ENCODE measurements around the gene TUBB8. TPM values are rescaled to one million over a fixed set of nuclear protein-coding genes. Genes with fewer than 3 reads are reported as not detected.
A peak's percentile ranks its signal among the peaks of the same experiment; 100 is the strongest.
"Not testable (repeated sequence)": the region's sequence is repeated elsewhere in the genome, so short reads cannot be mapped to it uniquely, and the experiment has no call there.

TUBB8 gene
- total RNA-seq, 1 donor from 2014 or later = 0.77 TPM

DNA sequence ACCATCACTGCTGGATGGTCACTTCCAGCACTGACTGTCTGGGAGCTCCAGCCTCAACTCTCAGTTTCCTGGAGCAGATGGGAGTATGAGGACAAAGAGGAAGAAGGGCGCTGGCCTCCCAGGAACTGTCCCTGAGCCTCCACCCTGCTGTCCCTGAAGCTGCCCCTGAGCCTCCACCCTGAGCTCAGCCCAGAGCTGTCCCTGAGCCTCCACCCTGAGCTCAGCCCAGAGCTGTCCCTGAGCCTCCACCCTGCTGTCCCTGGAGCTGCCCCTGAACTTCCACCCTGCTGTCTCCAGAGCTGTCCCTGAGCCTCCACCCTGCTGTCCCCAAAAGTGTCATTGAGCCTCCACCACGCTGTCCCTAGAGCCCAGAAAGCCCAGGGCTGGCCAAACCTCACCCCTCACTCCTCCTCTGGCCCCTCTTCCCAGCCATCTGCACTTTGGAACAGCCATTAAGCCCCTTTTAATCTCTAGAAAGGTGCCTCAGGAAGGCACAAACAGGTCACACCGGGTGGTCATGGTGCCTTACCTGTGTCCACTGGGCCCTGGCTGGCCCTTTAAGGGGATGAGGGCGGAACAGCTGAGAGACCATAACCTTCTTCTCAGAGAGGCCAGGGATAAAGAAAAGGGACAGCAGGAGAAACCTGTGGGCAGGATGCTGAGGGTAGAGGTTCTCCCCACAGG lies 30.6 kb upstream of the TUBB8 start:
- TF ChIP-seq, protein P1, sequence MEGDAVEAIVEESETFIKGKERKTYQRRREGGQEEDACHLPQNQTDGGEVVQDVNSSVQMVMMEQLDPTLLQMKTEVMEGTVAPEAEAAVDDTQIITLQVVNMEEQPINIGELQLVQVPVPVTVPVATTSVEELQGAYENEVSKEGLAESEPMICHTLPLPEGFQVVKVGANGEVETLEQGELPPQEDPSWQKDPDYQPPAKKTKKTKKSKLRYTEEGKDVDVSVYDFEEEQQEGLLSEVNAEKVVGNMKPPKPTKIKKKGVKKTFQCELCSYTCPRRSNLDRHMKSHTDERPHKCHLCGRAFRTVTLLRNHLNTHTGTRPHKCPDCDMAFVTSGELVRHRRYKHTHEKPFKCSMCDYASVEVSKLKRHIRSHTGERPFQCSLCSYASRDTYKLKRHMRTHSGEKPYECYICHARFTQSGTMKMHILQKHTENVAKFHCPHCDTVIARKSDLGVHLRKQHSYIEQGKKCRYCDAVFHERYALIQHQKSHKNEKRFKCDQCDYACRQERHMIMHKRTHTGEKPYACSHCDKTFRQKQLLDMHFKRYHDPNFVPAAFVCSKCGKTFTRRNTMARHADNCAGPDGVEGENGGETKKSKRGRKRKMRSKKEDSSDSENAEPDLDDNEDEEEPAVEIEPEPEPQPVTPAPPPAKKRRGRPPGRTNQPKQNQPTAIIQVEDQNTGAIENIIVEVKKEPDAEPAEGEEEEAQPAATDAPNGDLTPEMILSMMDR (IDR thresholded peaks at IDR 0.05; ENCODE audit: unreplicated experiment) = no peak
- Mint-ChIP-seq H3K4me1 (ENCODE audit: low read depth) (no peaks in the 10 kb centered on the region), H3K36me3 (ENCODE audit: insufficient read depth) (no peaks in the 10 kb centered on the region), H3K9me3 (ENCODE audit: low read depth) (no peaks in the 10 kb centered on the region), H3K27ac (no peak overlapping the region), H3K4me3 (ENCODE audit: low read depth) (no peak overlapping the region), H3K27me3 (peaks cover 36% of the 10 kb centered on the region)
- no peak for DNase-seq (ENCODE audit: low spot score, unreplicated experiment)

DNA sequence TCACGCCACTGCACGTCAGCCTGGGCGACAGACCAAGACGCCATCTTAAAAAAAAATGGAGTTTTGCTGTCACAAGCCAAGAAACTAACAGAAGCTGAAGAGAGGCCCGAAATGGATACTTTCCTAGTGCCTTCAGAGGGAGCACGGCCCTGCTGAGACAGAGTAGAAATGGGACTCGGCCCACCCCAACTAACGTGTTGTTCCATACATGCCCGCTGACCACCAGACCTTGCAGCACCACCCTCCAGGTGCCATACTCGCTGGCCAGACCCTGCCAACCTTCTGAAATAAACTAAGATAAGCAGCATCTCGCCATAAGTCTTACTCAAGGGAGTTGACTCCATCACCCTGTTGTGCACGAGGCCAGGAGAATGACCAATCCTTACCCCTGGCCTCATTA lies 29.5 kb upstream of the TUBB8 start:
- Mint-ChIP-seq H3K27me3 (peaks cover 33% of the 10 kb centered on the region), H3K4me3 (ENCODE audit: low read depth) (no peak overlapping the region), H3K9me3 (ENCODE audit: low read depth) (no peaks in the 10 kb centered on the region), H3K4me1 (ENCODE audit: low read depth) (no peaks in the 10 kb centered on the region), H3K27ac (no peak overlapping the region), H3K36me3 (ENCODE audit: insufficient read depth) (no peaks in the 10 kb centered on the region)
- TF ChIP-seq, protein P1 (IDR thresholded peaks at IDR 0.05; ENCODE audit: unreplicated experiment) = no peak
- no peak for DNase-seq (ENCODE audit: low spot score, unreplicated experiment)

DNA sequence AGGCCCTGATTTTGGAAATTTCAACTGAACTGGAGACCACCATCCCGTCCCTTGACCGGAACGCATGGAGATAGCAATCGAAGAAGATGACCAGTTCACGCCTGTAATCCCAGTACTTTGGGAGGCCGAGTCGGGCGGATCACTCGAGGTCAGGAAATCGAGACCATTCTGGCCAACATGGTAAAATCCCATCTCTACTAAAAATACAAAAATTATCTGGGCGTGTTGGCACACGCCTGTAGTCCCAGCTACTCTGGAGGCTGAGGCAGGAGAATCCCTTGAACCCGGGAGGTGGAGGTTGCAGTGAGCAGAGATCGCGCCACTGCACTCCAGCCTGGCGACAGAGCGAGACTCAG lies 25.1 kb upstream of the TUBB8 start:
- H3K9me3 Mint-ChIP-seq (ENCODE audit: low read depth); H3K27ac Mint-ChIP-seq; DNase-seq (ENCODE audit: low spot score, unreplicated experiment); H3K36me3 Mint-ChIP-seq (ENCODE audit: insufficient read depth); H3K4me1 Mint-ChIP-seq (ENCODE audit: low read depth): not testable (repeated sequence)
- Mint-ChIP-seq H3K27me3 (peaks cover 15% of the 10 kb centered on the region), H3K4me3 (ENCODE audit: low read depth) (peak overlapping the region; percentile 89)

DNA sequence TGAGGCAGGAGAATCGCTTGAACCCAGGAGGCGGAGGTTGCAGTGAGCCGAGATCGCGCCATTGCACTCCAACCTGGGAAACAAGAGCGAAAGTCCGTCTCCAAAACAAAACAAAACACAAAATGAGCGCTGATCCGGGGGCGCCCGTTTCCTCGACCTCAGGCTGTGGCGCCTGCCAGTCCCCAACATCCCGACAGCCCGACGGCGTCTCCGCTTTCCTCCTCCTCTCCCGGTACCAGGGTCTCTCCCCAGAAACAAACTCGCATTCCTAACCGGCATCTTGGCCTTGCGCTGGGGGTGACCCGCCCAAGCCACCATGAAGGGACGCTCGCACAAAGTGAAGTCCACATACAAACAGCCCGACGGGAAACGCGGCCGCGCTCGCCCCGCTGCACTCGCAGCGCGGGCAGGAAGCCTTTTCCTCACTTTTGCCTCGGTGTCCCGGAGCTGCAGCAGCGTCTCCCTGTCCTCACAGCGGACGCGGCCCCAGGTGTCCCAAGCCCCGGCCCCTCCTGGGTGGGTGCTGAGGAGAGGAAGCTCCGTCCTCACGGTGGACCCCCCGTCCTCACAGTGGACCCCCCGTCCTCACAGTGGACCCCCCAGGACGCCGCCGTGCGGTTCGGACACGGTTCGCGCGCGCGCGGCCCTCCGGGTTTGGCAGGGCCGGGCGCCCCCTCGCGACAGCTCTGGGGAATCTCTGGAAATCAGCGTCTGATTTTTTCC lies 24.6 kb upstream of the TUBB8 start:
- H3K36me3 Mint-ChIP-seq (ENCODE audit: insufficient read depth); H3K4me1 Mint-ChIP-seq (ENCODE audit: low read depth); H3K9me3 Mint-ChIP-seq (ENCODE audit: low read depth); H3K27me3 Mint-ChIP-seq: not testable (repeated sequence)
- TF ChIP-seq, protein P1 (IDR thresholded peaks at IDR 0.05; ENCODE audit: unreplicated experiment) = peak; percentile 83
- peak overlapping the region; percentile 78 for H3K27ac Mint-ChIP-seq
- H3K4me3 Mint-ChIP-seq (ENCODE audit: low read depth) = peak overlapping the region; percentile 89
- peak; percentile 48 for DNase-seq (ENCODE audit: low spot score, unreplicated experiment)

DNA sequence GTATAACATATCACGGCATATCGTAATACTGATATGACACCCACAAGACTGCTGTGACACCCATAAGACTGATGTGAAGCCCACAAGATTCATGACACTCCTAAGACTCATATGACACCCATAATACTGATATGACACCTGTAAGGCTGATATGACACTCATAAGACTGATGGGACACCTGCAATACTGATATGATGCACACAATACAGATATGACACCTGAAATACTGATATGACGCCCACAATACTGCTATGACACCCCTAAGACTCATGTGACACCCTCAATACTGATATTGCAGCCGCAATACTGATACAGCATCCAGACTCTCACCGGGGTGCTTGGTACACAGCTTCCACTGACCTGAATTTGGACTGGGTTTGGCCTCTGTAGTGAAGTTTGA lies 19.1 kb upstream of the TUBB8 start:
- not testable (repeated sequence) for H3K27ac Mint-ChIP-seq; H3K27me3 Mint-ChIP-seq; H3K36me3 Mint-ChIP-seq (ENCODE audit: insufficient read depth); H3K9me3 Mint-ChIP-seq (ENCODE audit: low read depth); H3K4me1 Mint-ChIP-seq (ENCODE audit: low read depth); H3K4me3 Mint-ChIP-seq (ENCODE audit: low read depth); DNase-seq (ENCODE audit: low spot score, unreplicated experiment)

DNA sequence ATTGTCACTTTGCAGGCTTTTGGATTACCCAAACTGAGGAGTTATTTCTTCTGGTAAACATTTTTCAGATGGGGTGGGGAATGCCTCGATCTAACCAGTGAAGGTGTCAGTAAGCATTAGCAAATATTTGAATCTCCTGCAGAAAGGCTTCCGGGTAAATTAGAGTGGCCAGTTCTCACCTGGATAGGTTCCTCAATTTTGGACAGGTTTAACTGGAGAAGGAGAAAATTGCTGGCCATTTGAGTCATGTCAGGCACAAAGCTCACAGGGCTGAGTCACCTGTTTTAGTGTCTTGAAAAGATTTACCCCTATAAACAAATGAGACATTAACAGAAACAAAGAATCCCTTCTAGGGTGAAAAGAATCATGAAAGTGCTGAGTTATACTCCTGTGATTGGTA lies 830 bp upstream of the TUBB8 start:
- H3K36me3 Mint-ChIP-seq (ENCODE audit: insufficient read depth); H3K4me3 Mint-ChIP-seq (ENCODE audit: low read depth); H3K27me3 Mint-ChIP-seq; H3K4me1 Mint-ChIP-seq (ENCODE audit: low read depth); DNase-seq (ENCODE audit: low spot score, unreplicated experiment); H3K9me3 Mint-ChIP-seq (ENCODE audit: low read depth); H3K27ac Mint-ChIP-seq: not testable (repeated sequence)

DNA sequence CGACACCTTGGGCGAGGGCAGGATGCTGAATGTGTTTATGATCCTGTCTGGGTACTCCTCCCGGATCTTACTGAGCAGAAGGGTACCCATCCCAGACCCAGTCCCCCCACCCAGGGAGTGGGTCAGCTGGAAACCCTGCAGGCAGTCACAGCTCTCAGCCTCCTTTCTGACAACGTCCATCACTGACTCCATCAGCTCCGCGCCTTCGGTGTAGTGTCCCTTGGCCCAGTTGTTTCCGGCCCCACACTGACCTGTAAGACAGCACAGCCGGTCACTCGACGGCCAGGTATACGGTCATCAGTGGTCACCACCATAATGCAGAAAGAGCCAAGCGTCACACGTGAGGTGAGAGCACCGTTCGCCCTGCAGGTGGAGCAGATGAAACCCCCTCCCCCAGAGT lies 1.2 kb downstream of the TUBB8 start:
- H3K9me3 Mint-ChIP-seq (ENCODE audit: low read depth); H3K4me3 Mint-ChIP-seq (ENCODE audit: low read depth); H3K27ac Mint-ChIP-seq; DNase-seq (ENCODE audit: low spot score, unreplicated experiment); H3K27me3 Mint-ChIP-seq; H3K4me1 Mint-ChIP-seq (ENCODE audit: low read depth); H3K36me3 Mint-ChIP-seq (ENCODE audit: insufficient read depth): not testable (repeated sequence)

DNA sequence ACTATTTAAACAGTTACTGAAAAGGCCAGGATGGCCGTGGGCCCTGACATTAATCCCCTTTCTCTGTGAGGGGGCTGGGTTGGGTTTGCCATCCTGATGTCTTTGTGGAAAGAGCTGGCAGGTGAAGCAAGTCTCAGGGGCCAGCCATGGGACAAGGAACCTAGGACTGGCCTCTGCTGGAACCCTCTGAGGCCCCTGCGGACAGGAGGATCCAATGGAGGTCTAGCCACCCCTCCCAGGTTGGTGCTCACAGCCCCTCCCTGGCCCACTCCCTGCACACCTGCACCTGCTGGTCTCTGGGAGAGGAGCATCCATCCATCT lies 35.8 kb downstream of the TUBB8 start:
- H3K27me3 Mint-ChIP-seq; H3K4me3 Mint-ChIP-seq (ENCODE audit: low read depth); H3K4me1 Mint-ChIP-seq (ENCODE audit: low read depth); H3K36me3 Mint-ChIP-seq (ENCODE audit: insufficient read depth); H3K9me3 Mint-ChIP-seq (ENCODE audit: low read depth); H3K27ac Mint-ChIP-seq; DNase-seq (ENCODE audit: low spot score, unreplicated experiment): not testable (repeated sequence)

DNA sequence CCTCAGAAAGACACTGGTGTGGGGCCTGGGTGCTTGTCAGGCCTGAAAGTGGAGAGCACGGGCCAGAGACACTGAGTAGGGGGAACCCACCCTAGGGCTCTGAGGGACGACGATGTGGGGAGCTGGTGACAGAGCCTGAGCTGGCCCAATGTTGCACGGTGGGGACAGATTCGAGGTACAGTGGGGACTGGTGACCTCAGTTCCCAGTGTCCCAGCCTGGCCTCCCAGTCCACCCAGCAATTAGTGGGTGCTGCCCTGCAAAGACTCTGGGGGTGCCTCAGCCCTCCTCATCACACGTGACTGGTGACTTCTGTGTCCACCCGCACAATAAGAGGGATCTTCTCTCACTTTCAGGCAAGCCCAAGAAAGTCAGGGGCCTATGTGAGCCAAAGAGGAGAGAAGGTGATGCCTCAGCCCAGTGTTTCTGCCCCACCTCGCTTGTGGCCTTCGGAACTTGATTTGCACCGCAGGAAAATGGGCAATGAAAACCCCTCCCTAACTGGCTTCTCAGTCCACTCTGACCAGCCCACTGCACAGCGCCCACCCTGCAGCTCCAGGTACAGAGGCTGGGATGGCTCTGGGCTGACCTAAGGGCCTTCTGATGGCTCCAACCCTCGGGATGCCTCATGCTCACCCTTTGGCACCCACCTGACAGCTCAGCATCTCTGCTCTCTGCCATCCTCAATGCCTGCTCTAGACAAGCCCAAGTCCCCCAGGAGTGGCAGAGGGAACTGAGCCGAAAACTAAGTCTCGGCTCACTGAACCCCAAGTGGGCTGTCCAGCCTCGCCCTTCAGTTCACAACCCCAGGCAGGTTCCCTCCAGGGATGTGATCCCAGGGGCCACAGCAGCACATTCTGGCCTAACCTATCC lies 36.4 kb downstream of the TUBB8 start:
- not testable (repeated sequence) for H3K4me1 Mint-ChIP-seq (ENCODE audit: low read depth); H3K4me3 Mint-ChIP-seq (ENCODE audit: low read depth); H3K27ac Mint-ChIP-seq; H3K36me3 Mint-ChIP-seq (ENCODE audit: insufficient read depth); H3K27me3 Mint-ChIP-seq; DNase-seq (ENCODE audit: low spot score, unreplicated experiment); H3K9me3 Mint-ChIP-seq (ENCODE audit: low read depth)

DNA sequence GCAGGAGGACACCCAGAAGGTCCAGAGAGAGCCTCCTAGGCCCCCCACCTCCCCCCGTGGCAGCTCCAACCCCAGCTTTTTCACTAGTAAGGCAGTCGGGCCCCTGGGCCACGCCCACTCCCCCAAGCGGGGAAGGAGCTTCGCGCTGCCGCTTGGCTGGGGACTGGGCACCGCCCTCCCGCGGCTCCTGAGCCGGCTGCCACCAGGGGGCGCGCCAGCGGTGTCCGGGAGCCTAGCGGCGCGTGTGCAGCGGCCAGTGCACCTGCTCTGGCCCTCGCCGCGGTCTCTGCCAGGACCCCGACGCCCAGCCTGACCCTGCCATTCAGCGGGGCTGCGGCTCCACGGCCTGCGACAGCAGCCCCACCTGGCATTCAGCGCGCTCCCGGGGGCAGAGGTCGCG lies 37.8 kb downstream of the TUBB8 start:
- H3K27ac Mint-ChIP-seq; H3K9me3 Mint-ChIP-seq (ENCODE audit: low read depth); H3K4me1 Mint-ChIP-seq (ENCODE audit: low read depth); H3K27me3 Mint-ChIP-seq; H3K36me3 Mint-ChIP-seq (ENCODE audit: insufficient read depth); H3K4me3 Mint-ChIP-seq (ENCODE audit: low read depth); DNase-seq (ENCODE audit: low spot score, unreplicated experiment): not testable (repeated sequence)

Data from progenitor cell of endocrine pancreas (in vitro differentiated cells).